RWPE2 (cell line): ENCODE results near the gene OLIG1.

ENCODE experiments used
- ATAC-seq: fragments of 200-7000 bp; cut with Tn5 transposase; 3 replicates; pipeline ENCODE4 v1.9.1; 2021; ENCODE audit warnings: low read depth
- DNase-seq: peaks from one replicate; pipeline ENCODE4 v3.0.0-alpha.2; 2020; ENCODE audit warnings: low spot score
- H3K27ac ChIP-seq: fragments of 450-650 bp; 2 replicates; pipeline ENCODE4 v1.5.1; 2017; ENCODE audit warnings: mild to moderate bottlenecking; ENCODE audit not compliant: poor library complexity, severe bottlenecking
- H3K27me3 ChIP-seq: fragments of 250-450 bp; sonication (Bioruptor Pico); 2 replicates; pipeline ENCODE4 v1.5.1; 2021; ENCODE audit warnings: mild to moderate bottlenecking, moderate library complexity; ENCODE audit not compliant: insufficient read depth, poor library complexity, severe bottlenecking
- H3K36me3 ChIP-seq: fragments of 250-450 bp; sonication (Bioruptor Pico); 2 replicates; pipeline ENCODE4 v1.5.1; 2020; ENCODE audit warnings: low read depth, mild to moderate bottlenecking, moderate library complexity
- H3K4me1 ChIP-seq: fragments of 250-450 bp; sonication (Bioruptor Pico); 2 replicates; pipeline ENCODE4 v1.5.1; 2021; ENCODE audit warnings: mild to moderate bottlenecking, moderate library complexity; ENCODE audit not compliant: insufficient read depth, poor library complexity, severe bottlenecking
- H3K4me3 ChIP-seq: fragments of 250-450 bp; sonication (Bioruptor Pico); 2 replicates; pipeline ENCODE4 v1.5.1; 2021; ENCODE audit warnings: mild to moderate bottlenecking, moderate library complexity; ENCODE audit not compliant: severe bottlenecking
- H3K9me3 ChIP-seq: fragments of 250-450 bp; sonication (Bioruptor Pico); 2 replicates; pipeline ENCODE4 v1.5.1; 2021; ENCODE audit warnings: mild to moderate bottlenecking, moderate library complexity; ENCODE audit not compliant: severe bottlenecking
- CTCF ChIP-seq: fragments of 450-650 bp; IDR thresholded peaks from one replicate; pipeline ENCODE4 v1.5.1; 2017; ENCODE audit warnings: mild to moderate bottlenecking, moderate library complexity; ENCODE audit not compliant: poor library complexity, severe bottlenecking

OLIG1 gene

GRCh38 chr21:33025489-33026442, 44.2 kb upstream of the OLIG1 start, which contains the start of gene OLIG2:
Gene OLIG2, plus strand, starts transcription at chr21:33025935. Its CDS starts 928 bp downstream, at chr21:33026863.
- no peak for DNase-seq
- Histone ChIP-seq H3K27me3 (peaks cover 99% of the 10 kb centered on the region), H3K27ac (no peak within 1 kb of the TSS), H3K36me3 (no peaks in the 10 kb centered on the region), H3K4me3 (no peak within 1 kb of the TSS), H3K9me3 (no peaks in the 10 kb centered on the region), H3K4me1 (no peaks in the 10 kb centered on the region)
- no peak for ATAC-seq
- TF ChIP-seq CTCF = no peak

- H3K36me3 ChIP-seq = no peaks in the 10 kb centered on the region
- no peak overlapping the region for H3K4me3 ChIP-seq
- peaks cover 100% of the 10 kb centered on the region for H3K27me3 ChIP-seq
- H3K9me3 ChIP-seq = no peaks in the 10 kb centered on the region
- TF ChIP-seq CTCF = no peak
- no peaks in the 10 kb centered on the region for H3K4me1 ChIP-seq
- DNase-seq (no peak), ATAC-seq (no peak)
- H3K27ac ChIP-seq = no peak overlapping the region
Measured at GRCh38 chr21:33026443-33026858, 43.5 kb upstream of the OLIG1 start.

GRCh38 chr21:33026878-33027400, 43.0 kb upstream of the OLIG1 start:
- Histone ChIP-seq H3K4me1 (no peaks in the 10 kb centered on the region), H3K27ac (no peak overlapping the region), H3K9me3 (no peaks in the 10 kb centered on the region), H3K4me3 (no peak overlapping the region), H3K27me3 (peaks cover 100% of the 10 kb centered on the region), H3K36me3 (no peaks in the 10 kb centered on the region)
- TF ChIP-seq CTCF = no peak
- no peak for ATAC-seq
- no peak for DNase-seq

GRCh38 chr21:33027401-33028286, 42.3 kb upstream of the OLIG1 start:
- H3K4me3 ChIP-seq = no peak overlapping the region
- no peak overlapping the region for H3K27ac ChIP-seq
- no peak for DNase-seq
- no peak for TF ChIP-seq CTCF
- no peak for ATAC-seq
- H3K4me1 ChIP-seq = no peaks in the 10 kb centered on the region
- peaks cover 100% of the 10 kb centered on the region for H3K27me3 ChIP-seq
- H3K36me3 ChIP-seq = no peaks in the 10 kb centered on the region
- no peaks in the 10 kb centered on the region for H3K9me3 ChIP-seq
